Lung (tissue), 12 donors: ENCODE results near the gene FBLN5. TPM values are rescaled to one million over a fixed set of nuclear protein-coding genes. Genes with fewer than 3 reads are reported as not detected.

ENCODE experiments used
- ATAC-seq: fragments of 200-7000 bp; cut with Tn5 transposase; one replicate; pipeline ENCODE4 v1.9.1; 2020; ENCODE audit warnings: moderate number of reproducible peaks; ENCODE audit not compliant: insufficient read depth, low FRiP score
- DNase-seq, 3 donors: peaks; one replicate each; pipeline ENCODE4 v3.0.0-alpha.2; 2013 to 2017
- H3K27ac ChIP-seq, 2 donors: one replicate each; pipeline ENCODE4 v1.5.1; 2013; ENCODE audit warnings: mild to moderate bottlenecking in 2 of 2, moderate library complexity in 2 of 2, control low read depth in 1 of 2, inconsistent platforms in 1 of 2, low read depth in 1 of 2, low read length in 1 of 2
- H3K27me3 ChIP-seq, 3 donors: one replicate each; pipeline ENCODE4 v1.5.1; 2013; ENCODE audit warnings: low read length in 2 of 3; ENCODE audit not compliant: control insufficient read depth in 3 of 3, insufficient read depth in 3 of 3
- H3K36me3 ChIP-seq, 4 donors: one replicate each; pipeline ENCODE4 v1.5.1; 2013; ENCODE audit warnings: low read length in 4 of 4, mild to moderate bottlenecking in 1 of 4, moderate library complexity in 1 of 4; ENCODE audit not compliant: control insufficient read depth in 4 of 4, insufficient read depth in 4 of 4
- H3K4me1 ChIP-seq, 5 donors: one replicate each; pipeline ENCODE4 v1.5.1; 2013; ENCODE audit warnings: low read length in 5 of 5, mild to moderate bottlenecking in 2 of 5, moderate library complexity in 1 of 5; ENCODE audit not compliant: control insufficient read depth in 5 of 5, insufficient read depth in 5 of 5
- H3K4me3 ChIP-seq: one replicate; pipeline ENCODE4 v1.5.1; 2013; ENCODE audit warnings: mild to moderate bottlenecking, control low read depth, moderate library complexity
- H3K9ac ChIP-seq, 2 donors: one replicate each; pipeline ENCODE4 v1.5.1; 2013; ENCODE audit warnings: low read length in 2 of 2, control low read depth in 1 of 2; ENCODE audit not compliant: insufficient read depth in 1 of 2
- H3K9me3 ChIP-seq, 4 donors: one replicate each; pipeline ENCODE4 v1.5.1; 2013; ENCODE audit warnings: low read length in 3 of 4, mild to moderate bottlenecking in 1 of 4, moderate library complexity in 1 of 4; ENCODE audit not compliant: control insufficient read depth in 4 of 4, insufficient read depth in 3 of 4
- WGBS, 2 donors: extraction: QIAGEN DNeasy Blood & Tissue Kit; methylation state at CpG; one replicate each; pipeline ENCODE4 v1.1.7; 2013; 5-methylcytosine and 5-hydroxymethylcytosine counted together
- polyA plus RNA-seq, 2 donors: library from polyadenylated mRNA; stranded (reverse); fragments of 200-250 nt; gene quantifications; one replicate each; pipeline ENCODE4 v1.2.1, GENCODE V29; 2013
- total RNA-seq, 2 donors: library from RNA; depleted of rRNA in 1 of 2; stranded (reverse); fragments of >200 nt in 1 of 2; gene quantifications; one replicate each; pipeline ENCODE4 v1.2.1, GENCODE V29; 2014 to 2021
- TF ChIP-seq, protein P1 (sequence below): IDR thresholded peaks from 2 replicates; pipeline ENCODE4 v1.5.1; 2012; ENCODE audit warnings: mild to moderate bottlenecking; ENCODE audit errors: control extremely low read depth, extremely low read depth
- donor health status: control.
- donor health status: control.
- donor health status: Bipolar disorder and iron deficiency.
- donor health status: healthy.
- donor health status: DM: yes; HTN: yes; CAD: no.

The FBLN5 gene
- total and polyA plus RNA-seq, 4 donors = 43.1 to 83.0 (median 72.0) TPM

DNA sequence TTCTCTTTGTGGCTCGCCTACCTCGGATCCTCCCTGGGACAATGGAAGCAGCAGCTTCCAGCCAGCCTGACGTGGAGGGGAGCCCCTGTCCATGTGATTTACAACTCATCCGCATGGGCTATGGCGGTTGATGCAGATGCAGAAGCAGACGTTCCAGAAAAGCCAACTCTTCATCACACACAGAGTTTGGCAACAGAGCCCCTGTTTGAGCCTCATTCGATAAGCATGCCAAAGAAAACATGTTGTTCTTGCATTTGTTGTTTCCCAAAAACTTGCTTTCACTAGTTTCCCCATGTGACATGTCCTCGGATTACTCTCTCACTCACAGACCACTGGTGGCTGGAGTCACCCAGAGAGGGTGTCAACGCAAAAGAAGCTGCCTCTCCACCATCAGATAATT lies 63.7 kb downstream of the FBLN5 start:
- H3K9me3 ChIP-seq = no peaks in the 10 kb centered on the region
- no peaks in the 10 kb centered on the region for H3K27me3 ChIP-seq
- ATAC-seq = no peak
- no peak overlapping the region for H3K27ac ChIP-seq
- 79 to 84% methylated on average over 9 of the region's 9 CpGs for WGBS, 2 donors
- no peak overlapping the region for H3K4me3 ChIP-seq
- no peak overlapping the region for H3K9ac ChIP-seq
- H3K36me3 ChIP-seq = peaks cover 0 to 17% (median 2%) of the 10 kb centered on the region in 4 donors
- TF ChIP-seq, protein P1, sequence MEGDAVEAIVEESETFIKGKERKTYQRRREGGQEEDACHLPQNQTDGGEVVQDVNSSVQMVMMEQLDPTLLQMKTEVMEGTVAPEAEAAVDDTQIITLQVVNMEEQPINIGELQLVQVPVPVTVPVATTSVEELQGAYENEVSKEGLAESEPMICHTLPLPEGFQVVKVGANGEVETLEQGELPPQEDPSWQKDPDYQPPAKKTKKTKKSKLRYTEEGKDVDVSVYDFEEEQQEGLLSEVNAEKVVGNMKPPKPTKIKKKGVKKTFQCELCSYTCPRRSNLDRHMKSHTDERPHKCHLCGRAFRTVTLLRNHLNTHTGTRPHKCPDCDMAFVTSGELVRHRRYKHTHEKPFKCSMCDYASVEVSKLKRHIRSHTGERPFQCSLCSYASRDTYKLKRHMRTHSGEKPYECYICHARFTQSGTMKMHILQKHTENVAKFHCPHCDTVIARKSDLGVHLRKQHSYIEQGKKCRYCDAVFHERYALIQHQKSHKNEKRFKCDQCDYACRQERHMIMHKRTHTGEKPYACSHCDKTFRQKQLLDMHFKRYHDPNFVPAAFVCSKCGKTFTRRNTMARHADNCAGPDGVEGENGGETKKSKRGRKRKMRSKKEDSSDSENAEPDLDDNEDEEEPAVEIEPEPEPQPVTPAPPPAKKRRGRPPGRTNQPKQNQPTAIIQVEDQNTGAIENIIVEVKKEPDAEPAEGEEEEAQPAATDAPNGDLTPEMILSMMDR = no peak
- DNase-seq = peak in 2 of 3 donors; percentile 53 to 68
- H3K4me1 ChIP-seq = peaks cover 0 to 4% (median 0%) of the 10 kb centered on the region in 5 donors

DNA sequence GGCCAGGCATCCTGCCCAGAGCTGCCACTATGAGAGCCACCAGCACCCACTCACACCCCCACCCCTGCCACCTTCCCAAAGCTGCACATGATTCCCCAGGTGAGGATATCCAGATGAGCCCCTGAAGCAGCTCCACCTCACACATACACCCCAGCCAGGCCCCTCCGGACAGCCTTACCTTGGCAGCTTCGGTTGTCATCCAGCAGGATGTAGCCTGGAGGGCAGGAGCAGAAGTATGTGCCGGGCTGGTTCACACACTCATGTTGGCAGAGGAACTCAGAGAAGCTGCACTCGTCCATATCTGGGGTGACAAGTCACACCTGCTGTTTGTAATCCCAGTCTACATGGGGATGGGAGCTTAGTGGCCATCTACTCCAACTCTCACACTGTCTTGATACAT lies 64.7 kb downstream of the FBLN5 start:
- peak overlapping the region in 1 of 2 donors; percentile 24 for H3K27ac ChIP-seq
- no peak overlapping the region for H3K9ac ChIP-seq
- 79 to 82% methylated on average over 4 of the region's 4 CpGs for WGBS, 2 donors
- H3K36me3 ChIP-seq = peaks cover 0 to 20% (median 2%) of the 10 kb centered on the region in 4 donors
- peaks cover 0 to 4% (median 0%) of the 10 kb centered on the region in 5 donors for H3K4me1 ChIP-seq
- TF ChIP-seq, protein P1 = no peak
- H3K4me3 ChIP-seq = no peak overlapping the region
- H3K9me3 ChIP-seq = no peaks in the 10 kb centered on the region
- ATAC-seq = no peak
- H3K27me3 ChIP-seq = no peaks in the 10 kb centered on the region
- DNase-seq = no peak

DNA sequence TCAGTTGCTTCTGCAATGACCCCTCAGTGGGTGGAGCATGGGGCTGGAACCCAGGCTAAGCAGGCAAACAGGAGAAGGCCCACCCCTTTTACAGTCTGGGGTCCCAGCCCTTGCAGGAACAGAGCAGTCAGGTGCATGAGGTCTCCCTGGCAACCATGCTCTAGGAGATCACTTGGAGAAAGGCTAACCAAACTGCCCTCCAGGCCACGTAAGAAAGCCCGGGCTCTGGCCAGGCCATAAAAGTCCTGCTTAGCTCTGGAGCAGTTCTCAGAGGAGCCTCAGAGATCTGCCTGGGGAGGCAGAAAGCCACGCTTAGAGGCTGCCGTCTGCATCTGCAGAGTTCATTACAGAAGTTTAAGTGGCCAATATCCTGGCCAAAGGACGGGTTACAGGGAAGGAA lies 65.1 kb downstream of the FBLN5 start:
- Histone ChIP-seq H3K4me1 (peaks cover 0 to 4% (median 0%) of the 10 kb centered on the region in 5 donors), H3K4me3 (no peak overlapping the region), H3K36me3 (peaks cover 0 to 20% (median 3%) of the 10 kb centered on the region in 4 donors), H3K9me3 (no peaks in the 10 kb centered on the region), H3K27ac (no peak overlapping the region), H3K27me3 (no peaks in the 10 kb centered on the region), H3K9ac (no peak overlapping the region)
- ATAC-seq (no peak), DNase-seq (no peak)
- TF ChIP-seq, protein P1 = no peak
- WGBS, 2 donors = 83 to 88% methylated on average over 5 of the region's 5 CpGs

DNA sequence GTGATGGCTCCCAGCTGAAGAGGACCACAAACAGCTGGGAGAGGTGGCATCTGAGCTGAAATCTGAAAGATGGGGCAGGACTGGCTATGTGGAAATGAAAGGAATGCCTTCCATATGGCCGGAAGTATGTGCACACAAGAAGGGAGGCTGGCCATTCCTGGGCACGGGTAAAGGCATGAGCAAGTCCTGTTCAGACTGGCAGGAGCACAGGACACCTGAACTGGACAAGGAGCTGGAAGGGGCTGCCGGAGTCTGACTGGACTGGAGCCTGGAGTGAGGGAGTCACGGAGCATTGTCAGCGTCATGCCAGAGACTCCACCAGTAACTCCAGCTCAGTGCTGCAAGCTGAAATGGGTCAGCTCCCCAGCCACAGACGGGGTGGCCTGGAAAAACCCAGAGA lies 68.3 kb downstream of the FBLN5 start:
- no peak for DNase-seq
- TF ChIP-seq, protein P1 = no peak
- peaks cover 0 to 25% (median 4%) of the 10 kb centered on the region in 4 donors for H3K36me3 ChIP-seq
- H3K4me3 ChIP-seq = no peak overlapping the region
- no peak overlapping the region for H3K9ac ChIP-seq
- 76% methylated on average over 6 of the region's 6 CpGs for WGBS, 2 donors
- H3K27ac ChIP-seq = no peak overlapping the region
- no peaks in the 10 kb centered on the region for H3K9me3 ChIP-seq
- H3K4me1 ChIP-seq = peaks cover 0 to 4% (median 0%) of the 10 kb centered on the region in 5 donors
- ATAC-seq = no peak
- no peaks in the 10 kb centered on the region for H3K27me3 ChIP-seq
